Right kidney (tissue), 1 donor: ENCODE measurements around the gene TMEM184C.

Source experiments
- DNase-seq: peaks from one replicate; pipeline ENCODE4 v3.0.0-alpha.2; 2016

Gene TMEM184C

GRCh38 chr4:147651563-147651962 is 34.4 kb downstream of the TMEM184C start:
- no peak for DNase-seq

DNA sequence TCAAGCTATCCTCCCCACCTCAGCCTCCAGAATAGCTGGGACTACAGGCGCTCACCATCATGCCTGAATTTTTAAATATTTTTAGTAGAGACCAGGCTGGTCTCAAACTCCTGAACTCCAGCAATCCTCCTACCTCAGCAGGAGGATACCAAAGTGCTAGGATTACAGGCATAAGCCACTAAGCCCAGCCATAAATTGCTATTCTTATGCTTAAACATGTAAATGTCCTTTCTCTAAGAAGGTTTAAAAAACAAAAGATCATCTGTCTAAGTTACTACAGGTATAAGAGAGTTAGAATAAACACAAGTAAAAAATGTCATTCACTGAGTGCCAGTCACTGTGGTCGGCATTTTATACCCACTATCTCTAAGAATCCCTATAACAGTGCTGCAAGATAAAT is 38.4 kb downstream of the TMEM184C start:
- no peak for DNase-seq

- DNase-seq, result no peak
Measured at GRCh38 chr4:147658501-147658900, 41.3 kb downstream of the TMEM184C start.

- no peak for DNase-seq
Measured at GRCh38 chr4:147674073-147674472, 56.9 kb downstream of the TMEM184C start.

- no peak for DNase-seq
Measured at GRCh38 chr4:147674496-147674895, 57.3 kb downstream of the TMEM184C start.

GRCh38 chr4:147678106-147678505 is 60.9 kb downstream of the TMEM184C start:
- DNase-seq, result no peak

- DNase-seq, result no peak
Measured at GRCh38 chr4:147678796-147679549, 61.8 kb downstream of the TMEM184C start.

GRCh38 chr4:147682755-147683154 is 65.6 kb downstream of the TMEM184C start:
- no peak for DNase-seq

DNA sequence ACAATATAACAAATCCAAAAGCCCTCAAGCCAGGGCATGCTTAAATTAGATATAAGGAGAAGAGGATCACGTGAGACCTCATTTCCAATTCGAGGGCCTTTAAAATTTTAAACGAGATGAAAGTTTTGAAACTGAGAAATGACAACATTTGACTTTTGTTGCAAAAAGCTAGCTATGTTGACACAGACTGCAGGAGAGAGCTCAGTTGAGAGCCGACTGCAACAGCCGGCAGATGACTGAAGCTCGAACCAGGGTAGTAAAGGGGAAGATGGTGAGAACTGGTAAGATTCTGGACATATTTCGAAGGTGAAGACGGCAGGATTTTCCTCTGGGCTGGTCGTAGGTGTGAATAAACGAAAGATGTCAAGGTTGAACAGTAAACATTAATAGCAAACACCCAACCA is 66.0 kb downstream of the TMEM184C start:
- DNase-seq, result peak; percentile 50

GRCh38 chr4:147683717-147684700 is 66.8 kb downstream of the TMEM184C start, which contains the start of gene PRMT9:
TSS of gene PRMT9 (minus strand) at chr4:147684163. CDS start at chr4:147683987, 176 bp downstream.
- DNase-seq, result peak; percentile 94

DNA sequence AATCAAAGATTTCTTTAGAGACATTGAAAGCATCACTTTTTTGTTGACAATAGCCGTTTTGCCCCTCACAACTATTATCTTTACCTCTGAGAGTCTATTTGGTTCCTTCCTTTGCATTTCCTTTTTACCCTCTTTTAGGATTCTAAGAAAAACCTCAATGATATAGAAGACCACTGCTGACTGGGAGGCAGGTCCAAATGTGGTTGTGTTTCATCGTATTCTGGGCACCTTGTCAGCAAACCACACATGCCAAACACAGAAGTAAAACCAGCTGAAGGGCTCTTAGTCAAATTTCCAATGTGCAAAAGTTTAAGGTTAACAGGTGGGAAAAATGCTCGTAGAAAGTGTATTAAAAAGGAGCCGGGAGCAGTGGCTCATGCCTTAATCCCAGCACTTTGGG is 71.9 kb downstream of the TMEM184C start:
- DNase-seq, result no peak

GRCh38 chr4:147691820-147692219 is 74.6 kb downstream of the TMEM184C start:
- DNase-seq, result no peak

DNA sequence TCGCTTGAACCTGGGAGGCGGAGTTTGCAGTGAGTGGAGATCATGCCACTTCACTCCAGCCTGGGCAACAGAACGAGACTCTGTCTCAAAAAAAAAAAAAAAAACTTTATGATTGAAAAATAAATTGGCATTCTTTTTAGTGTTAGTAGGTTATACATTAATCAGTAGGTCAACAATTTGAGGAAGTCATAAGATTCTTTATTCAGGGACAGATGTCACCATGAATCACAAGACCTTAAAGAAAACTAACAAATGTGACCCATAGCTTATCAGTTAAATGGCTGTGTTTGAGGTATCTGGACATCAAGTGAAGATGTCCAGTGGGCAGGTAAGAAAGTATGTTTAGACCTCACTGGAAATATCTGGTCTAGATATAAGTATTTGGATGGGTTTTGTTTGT is 76.0 kb downstream of the TMEM184C start:
- DNase-seq, result no peak

DNA sequence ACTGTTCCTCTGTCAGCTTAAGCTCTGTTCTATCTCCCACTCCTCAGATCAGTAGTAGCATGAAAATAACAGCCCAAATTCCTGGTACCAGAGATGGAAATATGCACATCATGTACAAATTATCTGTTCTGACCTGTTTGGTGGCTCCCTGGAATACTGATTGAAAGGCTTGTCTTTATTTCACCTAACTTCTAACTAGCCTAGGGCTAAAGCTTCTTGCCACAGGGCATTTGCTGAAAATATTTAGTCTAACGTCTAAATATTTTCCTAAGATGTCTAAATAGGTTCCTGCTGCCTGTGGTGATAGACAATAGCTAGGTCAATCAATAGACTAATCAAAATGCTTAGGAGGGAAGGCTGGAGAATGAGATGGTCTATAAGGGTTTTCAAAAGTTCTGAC is 79.7 kb downstream of the TMEM184C start:
- no peak for DNase-seq

- DNase-seq, result no peak
Measured at GRCh38 chr4:147704846-147705245, 87.6 kb downstream of the TMEM184C start.

GRCh38 chr4:147707892-147708672 is 90.9 kb downstream of the TMEM184C start:
- DNase-seq, result peak; percentile 31

- DNase-seq, result no peak
Measured at GRCh38 chr4:147709999-147710398, 92.8 kb downstream of the TMEM184C start.

GRCh38 chr4:147714575-147715401 is 97.6 kb downstream of the TMEM184C start:
- DNase-seq, result no peak

GRCh38 chr4:147717878-147718277 is 100.7 kb downstream of the TMEM184C start:
- no peak for DNase-seq
